ENCODE data around the gene QRFP.
"Not testable (repeated sequence)": the region's sequence is repeated elsewhere in the genome, so short reads cannot be mapped to it uniquely, and the experiment has no call there.

The QRFP gene

GRCh38 chr9:130918826-130919558, 22.4 kb upstream of the QRFP start:
- DNase-seq: no peak

GRCh38 chr9:130918101-130918825, 21.7 kb upstream of the QRFP start:
- no peak for DNase-seq

- no peak for DNase-seq
Observed at GRCh38 chr9:130917168-130917960, 20.8 kb upstream of the QRFP start.

GRCh38 chr9:130915096-130915447, 18.5 kb upstream of the QRFP start:
- DNase-seq: no peak

GRCh38 chr9:130914417-130915095, 17.9 kb upstream of the QRFP start:
- no peak for DNase-seq

- no peak for DNase-seq
Observed at GRCh38 chr9:130913599-130914416, 17.2 kb upstream of the QRFP start.

GRCh38 chr9:130912932-130913598, 16.5 kb upstream of the QRFP start:
- DNase-seq: no peak

- no peak for DNase-seq
Observed at GRCh38 chr9:130911254-130912049, 14.8 kb upstream of the QRFP start.

- not testable (repeated sequence) for DNase-seq
Observed at GRCh38 chr9:130910670-130911069, 14.1 kb upstream of the QRFP start.

GRCh38 chr9:130910041-130910440, 13.4 kb upstream of the QRFP start:
- DNase-seq: not testable (repeated sequence)

GRCh38 chr9:130908878-130909355, 12.3 kb upstream of the QRFP start:
- no peak for DNase-seq

- no peak for DNase-seq
Observed at GRCh38 chr9:130908146-130908877, 11.7 kb upstream of the QRFP start.

GRCh38 chr9:130906735-130907416, 10.3 kb upstream of the QRFP start:
- no peak for DNase-seq

GRCh38 chr9:130905902-130906734, 9.5 kb upstream of the QRFP start:
- no peak for DNase-seq

GRCh38 chr9:130905125-130905901, 8.7 kb upstream of the QRFP start:
- DNase-seq: no peak

GRCh38 chr9:130904070-130905044, 7.7 kb upstream of the QRFP start:
- no peak for DNase-seq

All from NCI-H1048 (cell line).